NCI-H82 treated with DMSO at 0.1 percent for 48 hours (cell line): Measurements from ENCODE around the gene CACNA2D3.
A peak's percentile ranks its signal among the peaks of the same experiment; 100 is the strongest.

ENCODE experiments used
- DNase-seq: peaks from one replicate; lab custom pipeline; 2025; ENCODE audit not compliant: unreplicated experiment; lab: John Stamatoyannopoulos, UW

CACNA2D3 gene

DNA sequence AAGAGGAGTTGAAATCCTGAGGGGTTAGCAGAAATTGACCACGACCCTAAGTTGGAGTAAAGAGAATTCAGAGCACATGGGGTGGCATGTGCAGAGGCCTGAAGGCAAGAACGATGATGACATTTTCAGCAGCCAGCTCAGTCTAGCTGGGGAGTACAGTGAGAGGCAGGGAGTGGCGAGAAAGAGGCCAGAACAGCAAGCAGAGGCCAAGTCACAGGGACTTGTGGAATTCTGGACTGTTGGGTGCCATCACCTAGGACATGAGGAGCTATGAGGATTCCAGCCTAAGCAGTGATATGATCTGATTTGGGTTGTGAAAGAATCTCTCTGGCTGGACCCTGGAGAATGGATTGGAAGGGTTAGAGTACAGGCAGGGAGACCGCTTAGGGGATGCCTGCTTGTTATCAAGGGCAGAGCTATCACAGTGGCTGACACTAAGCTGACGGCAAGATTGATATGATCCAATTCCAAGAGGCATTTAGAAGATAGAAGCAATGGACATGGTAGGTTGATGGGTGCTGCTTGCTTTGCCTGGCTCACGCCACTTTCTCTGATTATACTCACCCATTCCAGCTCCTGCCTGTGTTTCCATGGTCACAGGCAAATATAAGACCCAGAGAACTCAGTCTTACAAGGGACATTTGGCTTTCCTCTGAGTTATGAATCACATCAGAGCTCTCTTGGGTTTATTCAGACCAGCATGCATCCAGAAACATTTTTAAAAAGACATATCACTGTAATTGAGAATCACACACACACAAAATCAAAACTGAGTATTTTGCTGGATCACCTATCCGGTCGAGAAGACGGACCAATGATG lies 739.1 kb downstream of the CACNA2D3 start:
- no peak for DNase-seq

DNA sequence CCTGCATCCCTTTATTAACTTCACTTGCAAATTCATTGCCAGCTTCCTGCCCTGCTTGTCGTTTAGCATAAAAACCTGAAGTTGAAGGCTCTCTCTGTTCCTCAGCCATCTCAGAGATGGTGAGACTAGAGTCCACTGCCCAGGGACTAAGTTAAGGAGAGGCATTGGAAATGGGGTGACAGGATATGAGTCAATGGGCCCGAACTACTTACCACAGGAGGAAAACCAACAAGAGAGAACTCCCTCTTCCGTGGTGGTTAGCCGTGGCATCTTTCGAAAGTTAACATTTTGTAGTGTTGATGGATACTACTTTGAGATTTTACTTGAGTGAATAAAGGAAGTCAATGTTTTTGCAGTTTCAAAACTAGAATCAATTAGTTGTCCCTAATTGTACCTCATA lies 740.2 kb downstream of the CACNA2D3 start:
- no peak for DNase-seq

DNA sequence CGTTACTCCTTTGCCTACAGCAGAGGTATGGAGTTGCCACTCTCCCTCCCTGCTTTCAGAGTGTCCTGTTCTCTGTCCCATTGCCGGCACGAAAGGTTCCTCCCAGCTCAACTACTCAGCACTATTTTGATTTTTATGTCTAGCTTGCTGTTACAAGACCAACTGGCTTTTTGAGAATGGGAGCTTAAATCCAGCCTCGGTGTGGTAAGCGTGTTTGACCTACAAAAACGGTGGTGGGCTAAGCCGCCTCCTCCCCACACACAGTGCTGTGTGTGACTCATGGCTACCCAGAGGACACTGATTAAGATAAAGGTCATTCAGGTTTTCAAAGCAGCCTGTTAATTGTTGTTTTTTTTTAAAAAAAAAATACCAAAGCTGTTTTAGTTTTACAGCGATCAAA lies 741.0 kb downstream of the CACNA2D3 start:
- no peak for DNase-seq

DNA sequence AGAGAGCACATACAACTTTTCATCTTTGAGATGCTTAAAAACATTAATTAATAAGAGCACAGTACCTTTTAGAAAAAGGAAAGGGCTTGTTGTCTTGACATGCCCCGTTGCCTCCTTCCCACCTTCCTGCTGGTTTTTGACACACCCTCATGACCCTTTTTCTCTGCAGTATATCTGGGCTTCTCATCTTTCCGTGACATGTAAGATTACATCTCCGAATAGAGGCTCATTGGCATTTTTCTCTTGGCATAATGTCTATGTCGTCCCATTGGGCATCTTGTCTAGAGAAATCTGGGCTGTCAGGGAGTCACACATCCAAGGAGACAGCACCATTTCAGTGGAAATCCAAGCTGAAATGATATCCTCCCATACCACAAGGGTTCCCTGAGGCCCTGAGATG lies 741.4 kb downstream of the CACNA2D3 start:
- DNase-seq, result no peak

DNA sequence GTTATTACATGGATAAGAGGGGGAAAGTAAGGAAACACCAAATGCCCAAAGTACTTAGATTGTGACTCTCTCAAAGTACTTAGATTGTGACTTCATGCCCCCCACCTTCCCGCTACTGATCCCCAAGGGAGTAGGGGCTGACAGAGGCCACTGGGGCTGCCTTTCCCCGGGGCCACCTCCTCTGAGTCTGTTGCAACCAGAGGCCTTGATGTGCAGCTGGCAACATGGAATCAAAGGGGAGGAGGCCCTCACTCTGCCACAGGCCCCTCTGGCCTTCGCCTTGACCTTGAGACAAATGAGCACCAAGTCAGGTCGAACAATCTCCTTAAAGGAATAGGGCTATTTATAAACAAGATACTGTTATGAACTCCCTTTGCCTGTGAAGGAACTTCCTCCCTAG lies 743.0 kb downstream of the CACNA2D3 start:
- no peak for DNase-seq

DNA sequence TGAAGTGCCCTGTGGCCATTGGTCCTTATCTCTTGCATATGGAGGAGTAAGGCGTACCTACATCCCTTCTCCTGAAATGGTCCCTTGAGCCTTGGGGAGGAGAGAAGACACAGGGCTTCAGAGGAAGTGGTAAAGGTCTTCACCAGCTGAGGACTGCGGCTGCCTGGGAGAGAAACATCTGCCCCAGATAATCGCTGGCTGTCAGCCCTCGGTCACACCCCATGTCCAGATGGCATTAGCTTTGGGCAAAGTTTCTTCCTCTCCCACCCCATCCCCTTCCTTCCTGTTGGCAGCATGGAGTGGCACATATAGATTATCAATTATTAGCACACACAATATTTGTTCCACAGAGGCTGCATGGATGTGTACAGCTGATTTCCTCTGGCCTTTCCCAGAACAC lies 743.9 kb downstream of the CACNA2D3 start:
- no peak for DNase-seq

DNA sequence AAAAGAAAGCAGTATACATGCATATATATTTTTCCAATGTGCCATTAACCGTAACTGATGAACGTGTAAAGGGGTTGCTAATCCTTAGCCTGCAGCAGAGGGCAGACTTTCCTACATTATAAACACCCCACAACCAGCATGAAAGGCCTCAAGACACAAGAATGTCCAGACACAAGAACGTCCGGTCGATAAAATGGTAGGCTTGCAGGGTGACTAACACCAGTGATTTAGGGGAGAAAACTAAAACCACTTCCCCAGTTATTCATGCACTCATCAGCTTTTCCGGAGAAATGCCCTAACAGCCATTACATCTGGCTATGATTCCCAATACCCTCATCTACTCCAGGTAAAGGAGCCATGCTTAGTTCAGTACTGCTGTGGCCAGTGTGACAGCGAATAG lies 748.1 kb downstream of the CACNA2D3 start:
- peak; percentile 1 for DNase-seq

DNA sequence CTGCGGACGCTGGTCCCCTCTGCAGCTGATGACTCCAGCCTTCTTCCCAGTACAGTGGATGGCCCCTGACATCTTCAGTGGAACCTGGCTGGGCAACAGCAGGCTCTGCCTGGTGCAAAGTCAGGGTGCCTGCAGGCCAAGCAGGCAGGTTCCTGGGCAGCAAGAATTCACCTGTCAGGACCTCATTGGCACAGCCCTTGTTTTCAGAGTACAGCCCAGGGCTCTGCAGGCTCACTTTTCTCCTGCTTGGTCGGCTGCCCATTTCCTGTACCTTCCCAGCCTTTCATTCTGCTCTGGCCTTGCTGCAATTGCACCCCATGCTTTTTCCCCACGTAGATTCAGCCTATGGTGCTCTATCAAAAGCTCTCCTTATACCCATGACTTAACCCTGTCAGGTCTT lies 749.5 kb downstream of the CACNA2D3 start:
- no peak for DNase-seq

DNA sequence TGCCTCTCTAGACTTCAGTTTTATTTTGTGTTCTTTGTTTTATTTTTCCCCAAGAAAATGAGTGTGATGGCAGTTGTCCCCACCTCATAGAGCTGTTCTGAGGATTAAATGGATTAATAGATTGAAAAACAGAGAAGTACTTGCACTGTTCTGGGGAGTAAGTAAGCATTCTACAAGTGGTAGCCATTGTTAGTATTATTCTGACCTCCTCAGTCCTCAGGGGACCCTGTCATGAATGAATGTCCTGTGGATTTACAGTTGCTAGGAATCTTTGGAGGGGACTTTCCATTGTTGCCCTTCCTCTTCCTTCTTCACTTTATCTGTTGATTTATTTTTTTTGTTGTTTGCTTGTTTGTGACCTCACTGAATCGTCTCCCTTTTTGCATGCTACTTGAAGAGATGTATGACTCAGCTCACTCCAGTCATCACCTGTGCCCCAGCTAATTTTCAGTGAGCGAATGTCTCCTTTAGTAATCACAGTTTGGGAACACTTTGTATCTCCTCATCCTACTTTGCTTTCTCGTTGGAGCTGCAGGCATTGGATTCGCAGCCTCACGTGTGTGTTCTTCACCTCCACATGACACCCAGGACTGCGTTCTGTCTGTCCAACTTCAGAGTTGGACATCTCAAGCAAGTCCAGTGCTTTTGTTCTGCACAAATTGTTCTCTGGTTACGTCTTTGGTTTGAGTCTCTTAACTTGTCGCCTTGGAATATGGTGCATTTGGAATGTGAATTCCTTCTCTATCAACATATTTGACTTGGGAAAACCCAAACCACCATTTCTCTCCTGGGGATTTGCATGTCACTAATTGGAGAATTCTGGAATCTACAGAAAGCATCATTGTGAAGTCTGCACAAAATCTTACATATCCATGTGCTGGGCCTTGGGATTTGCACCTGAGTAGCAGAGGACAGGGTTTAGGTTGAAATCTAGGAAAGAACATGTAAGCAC lies 751.0 kb downstream of the CACNA2D3 start:
- no peak for DNase-seq

DNA sequence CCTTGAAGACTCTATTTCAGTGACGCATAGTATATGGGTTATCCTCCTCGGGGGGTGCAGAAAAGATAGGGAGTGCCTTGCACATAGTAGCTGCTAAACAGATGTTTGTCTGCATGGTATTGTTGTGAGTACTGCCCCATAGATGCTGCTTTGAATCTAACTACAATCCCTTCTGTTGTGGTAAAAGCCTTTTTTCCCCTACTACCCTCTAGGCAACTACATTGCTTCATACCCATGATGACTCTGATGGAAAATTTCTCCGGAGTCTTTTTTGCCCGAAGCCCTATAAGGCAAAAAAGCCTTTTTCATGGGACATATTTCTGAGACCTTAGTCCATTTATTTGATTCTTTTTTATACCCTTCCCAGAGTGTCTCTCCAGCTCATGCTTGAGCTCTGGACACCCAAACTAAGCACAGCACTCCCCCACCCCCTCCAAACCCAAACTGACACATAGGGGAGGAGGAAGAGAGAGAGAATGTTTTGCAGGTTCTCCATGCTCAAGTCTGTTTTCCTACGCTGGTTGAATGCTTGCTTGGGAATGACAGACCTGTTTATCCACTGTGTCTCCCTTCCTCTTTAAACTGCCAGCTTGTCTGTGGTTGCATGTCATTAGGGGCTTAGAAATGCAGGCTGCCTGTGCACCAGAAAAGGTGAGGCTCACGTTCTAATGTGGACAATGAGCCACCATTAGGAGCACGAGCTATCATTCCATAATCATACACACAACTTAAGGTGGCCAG lies 752.6 kb downstream of the CACNA2D3 start:
- DNase-seq, result no peak

DNA sequence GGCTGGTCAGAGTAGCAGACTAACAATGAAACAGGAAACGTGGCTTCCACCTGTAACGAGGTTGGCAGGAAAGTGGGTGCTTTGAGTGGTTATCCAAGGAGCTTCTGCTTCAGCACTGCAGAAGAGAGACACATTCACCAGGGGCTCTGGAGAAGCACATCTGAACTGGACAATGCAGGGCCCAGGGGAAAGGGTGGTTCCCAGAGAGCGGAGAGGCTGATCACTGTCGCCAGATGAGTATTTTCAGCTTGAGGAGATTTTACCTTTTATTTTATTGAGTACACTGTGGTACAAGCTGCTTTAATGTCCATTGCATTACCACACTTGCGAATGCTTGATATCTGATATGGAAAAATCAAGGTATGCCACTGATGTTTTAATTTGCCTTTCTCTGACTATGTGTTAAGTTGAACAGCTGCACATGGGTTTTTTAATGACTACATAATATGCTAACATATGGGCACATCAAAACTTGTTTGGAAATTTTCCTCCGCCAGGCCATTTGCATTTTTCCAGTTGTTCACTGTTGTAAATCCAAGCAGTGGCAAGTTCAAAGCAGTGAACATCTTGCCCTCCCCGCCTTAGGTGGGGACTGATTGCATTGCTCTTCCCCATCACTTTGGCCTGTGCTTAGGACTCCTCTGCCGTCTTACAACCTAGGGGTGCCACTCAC lies 753.4 kb downstream of the CACNA2D3 start:
- DNase-seq, result no peak

DNA sequence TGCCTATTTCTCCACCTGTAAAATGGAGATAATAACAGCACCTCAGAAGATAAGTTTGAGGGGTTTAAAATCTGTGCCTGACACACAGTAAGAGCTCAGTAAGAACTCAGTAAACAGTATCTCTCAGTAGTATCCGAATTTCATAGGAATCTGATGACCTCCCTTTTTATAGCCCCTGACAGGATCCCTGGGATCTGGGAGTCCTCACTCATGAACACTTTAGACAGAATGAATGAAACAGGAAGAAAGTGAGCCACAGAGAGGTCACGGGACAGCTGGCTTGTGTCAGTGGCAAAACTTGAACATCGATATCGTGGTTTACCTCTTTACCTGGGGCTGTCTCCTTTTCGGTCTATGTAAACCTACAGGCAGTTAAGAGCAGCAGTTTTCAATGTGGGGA lies 754.3 kb downstream of the CACNA2D3 start:
- DNase-seq, result no peak

DNA sequence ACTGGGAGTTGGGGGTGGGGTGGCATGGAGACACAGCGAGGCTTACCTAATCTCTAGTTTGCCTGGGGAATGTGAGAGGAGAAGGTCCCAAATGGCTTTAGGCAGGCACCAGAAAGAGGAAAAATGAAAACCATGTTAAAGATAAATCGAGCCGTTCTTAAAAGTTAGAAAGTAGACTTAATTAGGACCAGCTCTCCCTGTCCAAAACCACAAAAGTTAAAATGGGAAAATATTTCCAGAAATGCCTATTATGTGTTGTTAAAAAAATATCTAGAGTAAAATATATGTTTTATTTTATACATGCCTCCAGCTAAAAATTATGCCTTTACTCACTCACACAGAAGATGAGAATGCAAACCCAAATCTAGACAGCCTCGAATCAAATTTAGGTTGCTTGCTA lies 755.4 kb downstream of the CACNA2D3 start:
- no peak for DNase-seq

DNA sequence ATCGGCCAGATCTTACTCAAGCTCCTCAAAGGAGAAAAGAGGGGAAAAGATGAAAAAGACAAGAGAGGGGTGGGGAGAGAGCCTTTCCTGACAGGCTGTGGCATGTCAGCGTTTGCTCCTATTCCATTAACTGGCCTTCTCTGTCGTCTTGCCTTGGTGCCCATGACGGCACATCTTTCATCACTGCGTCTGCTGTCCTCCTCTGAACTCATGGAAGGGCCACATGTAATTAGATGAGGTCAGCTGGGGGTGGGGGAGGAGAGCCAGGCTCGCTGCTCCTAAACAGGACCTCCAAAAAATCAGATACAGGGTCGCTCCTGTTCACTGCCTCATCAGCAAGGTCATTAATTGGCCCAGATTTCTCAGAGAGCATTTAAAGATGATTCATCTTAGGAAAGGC lies 755.8 kb downstream of the CACNA2D3 start:
- no peak for DNase-seq

DNA sequence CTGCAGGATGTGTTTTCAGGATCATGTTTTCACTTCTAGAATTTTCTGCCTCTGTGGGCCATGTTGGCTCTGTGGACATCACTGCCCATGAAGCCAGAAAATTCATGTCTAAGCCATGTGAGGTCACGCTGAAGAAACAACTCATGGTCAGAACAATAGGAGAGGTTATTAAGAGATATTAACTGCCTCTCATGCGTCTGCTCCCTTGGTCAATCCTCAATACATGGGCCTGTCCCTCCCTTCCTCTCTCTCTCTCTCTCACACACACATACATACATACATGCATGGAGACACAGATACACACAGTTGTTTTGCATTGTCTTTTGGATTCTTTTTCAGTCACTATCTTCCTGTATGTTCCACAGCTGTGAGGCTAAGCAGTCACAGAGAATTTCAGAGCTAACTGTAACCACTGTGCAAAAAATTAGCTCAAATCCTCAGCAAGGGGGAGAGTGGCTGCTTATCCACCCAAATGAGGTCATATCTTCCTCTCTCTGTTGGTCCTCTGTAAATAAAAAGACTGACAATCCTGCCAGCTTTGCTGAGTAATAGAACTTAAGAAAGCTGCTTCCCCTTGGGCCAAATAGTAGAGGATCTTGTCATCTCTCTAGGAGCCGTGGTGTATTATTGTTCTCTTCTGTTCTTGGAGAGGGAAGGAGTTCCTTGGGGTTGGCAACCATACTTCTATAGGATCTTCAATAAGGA lies 759.9 kb downstream of the CACNA2D3 start:
- no peak for DNase-seq

DNA sequence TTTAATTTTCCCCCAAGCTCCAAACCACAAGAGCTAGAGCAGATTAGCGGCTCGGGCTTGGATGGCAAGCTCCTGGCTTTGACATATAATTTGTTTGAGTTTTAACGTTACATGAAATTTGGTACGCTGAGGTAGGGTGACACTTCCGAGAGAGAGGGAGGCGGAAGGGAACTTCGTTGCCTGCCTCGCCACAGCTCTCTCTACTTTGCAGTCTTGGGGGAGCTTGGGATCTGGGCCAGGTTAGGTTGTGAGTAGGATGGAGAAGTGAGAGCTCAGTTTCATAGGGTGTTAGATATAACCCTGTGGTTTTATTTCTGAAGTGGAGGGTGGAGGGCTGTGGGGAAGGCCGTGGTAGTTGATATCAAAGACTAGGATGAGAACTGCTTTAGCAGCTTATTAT lies 765.8 kb downstream of the CACNA2D3 start:
- DNase-seq, result no peak

DNA sequence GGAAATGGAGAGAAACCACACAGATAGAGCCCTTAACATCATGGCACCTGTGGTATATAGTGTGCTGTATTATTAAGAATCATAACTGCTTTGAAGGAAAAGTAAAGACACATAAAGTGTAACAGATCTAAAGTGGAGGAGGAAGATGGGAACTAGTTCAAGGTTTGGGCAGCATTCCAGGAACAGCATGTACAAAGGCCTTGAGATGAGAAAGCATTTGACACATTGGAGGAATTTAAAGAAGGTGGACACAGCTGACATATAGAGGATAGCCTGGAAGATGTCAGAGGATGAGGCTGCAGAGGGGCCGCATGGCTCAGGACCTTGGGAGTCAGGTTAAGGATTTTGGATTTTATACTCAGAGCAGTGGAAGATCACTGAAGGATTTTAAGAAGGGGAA lies 766.5 kb downstream of the CACNA2D3 start:
- DNase-seq, result no peak

DNA sequence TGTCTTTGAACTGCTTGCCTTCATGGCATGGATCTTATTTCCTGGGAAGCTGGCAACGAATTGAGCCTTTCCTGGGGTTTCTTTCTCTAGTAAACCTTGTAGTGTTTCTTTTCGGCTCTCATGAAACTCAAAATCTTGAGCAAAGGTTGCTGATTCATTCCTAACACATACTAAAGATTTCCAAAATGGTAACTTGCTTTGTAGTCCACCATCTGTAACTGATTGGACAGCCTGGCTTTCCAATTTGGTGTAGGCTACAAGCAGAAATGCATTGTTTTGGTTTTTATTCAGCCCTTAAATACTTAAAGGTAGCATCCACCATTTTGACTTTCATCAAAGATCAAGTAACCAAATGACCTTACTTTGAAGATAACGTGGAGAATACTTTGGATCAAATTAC lies 767.4 kb downstream of the CACNA2D3 start:
- DNase-seq, result no peak

DNA sequence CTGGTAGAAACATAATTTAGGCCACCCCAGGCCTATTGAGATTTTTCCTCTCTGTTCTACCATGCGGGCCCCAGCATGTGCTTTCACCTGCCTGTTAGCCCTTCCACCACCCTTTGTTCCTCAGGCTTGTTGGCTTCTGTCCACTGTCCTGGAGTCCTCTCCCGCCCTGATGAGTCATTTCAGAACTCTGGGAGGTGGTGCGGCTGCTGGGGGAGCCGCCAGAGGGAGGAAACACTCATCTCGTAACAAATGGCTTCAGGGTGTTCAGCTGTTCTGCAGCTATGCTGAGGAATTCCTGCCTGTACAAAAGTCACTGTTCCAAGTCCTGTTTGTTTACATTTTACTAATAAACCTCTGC lies 769.2 kb downstream of the CACNA2D3 start:
- DNase-seq, result no peak

DNA sequence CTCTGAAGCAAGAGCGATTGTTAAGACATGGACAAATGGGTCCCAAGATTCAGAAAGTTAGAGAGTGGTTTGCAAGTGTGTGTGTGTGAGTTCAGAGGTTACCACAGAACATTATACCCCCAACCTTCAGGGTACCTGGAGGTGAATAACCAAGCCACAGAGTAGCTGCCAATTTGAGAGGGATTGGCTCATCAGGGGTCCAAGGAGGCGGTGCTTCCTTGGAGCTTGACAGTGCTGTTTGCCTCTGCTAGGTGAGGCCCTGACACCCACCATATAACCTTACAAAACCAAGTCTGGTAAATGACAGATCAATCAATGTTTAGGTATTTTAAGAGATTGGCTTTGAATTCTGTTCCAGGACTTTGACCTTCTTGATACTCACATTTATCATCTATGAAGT lies 769.8 kb downstream of the CACNA2D3 start:
- no peak for DNase-seq
